GM19467 (cell line): ENCODE measurements around the gene PSMC4.

Source experiments
- ATAC-seq: cut with Tn5 transposase; IDR thresholded peaks from one replicate; pipeline ENCODE4 v1.9.1; 2021; ENCODE audit warnings: mild to moderate bottlenecking, moderate library complexity; ENCODE audit not compliant: unreplicated experiment

PSMC4 gene

DNA sequence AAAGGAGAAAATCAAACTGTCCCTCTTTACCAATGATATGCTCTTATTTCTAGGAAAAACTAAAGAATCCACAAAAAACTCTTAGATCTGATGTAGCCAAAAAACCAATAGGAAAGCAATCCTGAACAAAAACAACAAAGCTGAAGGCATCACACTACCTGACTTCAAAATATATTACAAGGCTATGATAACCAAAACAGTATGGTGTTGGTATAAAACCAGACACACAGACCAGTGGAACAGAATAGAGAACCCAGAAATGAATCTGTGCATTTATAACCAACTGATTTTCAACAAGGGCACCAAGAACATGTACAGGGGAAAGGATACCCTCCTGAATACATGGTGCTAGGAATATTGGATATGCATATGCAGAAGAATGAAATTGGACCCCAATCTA lies 16.2 kb downstream of the PSMC4 start:
- ATAC-seq: no peak

DNA sequence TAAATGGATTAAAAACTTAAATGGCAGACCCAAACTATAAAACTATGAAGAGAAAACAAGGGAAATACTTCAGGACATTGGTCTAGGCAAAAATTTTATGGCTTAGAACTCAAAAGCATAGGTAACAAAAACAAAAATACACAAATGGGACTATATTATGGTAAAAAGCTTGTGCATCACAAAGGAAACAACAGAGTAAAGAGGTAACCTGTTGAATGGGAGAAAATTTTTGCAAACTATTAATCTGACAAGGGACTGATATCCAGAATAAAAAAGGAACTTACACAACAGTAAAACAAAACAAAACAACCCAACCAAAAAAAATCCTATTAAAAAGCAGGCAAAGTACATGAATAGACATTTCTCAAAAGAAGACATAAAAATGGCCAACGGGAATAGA lies 16.6 kb downstream of the PSMC4 start:
- ATAC-seq: no peak

DNA sequence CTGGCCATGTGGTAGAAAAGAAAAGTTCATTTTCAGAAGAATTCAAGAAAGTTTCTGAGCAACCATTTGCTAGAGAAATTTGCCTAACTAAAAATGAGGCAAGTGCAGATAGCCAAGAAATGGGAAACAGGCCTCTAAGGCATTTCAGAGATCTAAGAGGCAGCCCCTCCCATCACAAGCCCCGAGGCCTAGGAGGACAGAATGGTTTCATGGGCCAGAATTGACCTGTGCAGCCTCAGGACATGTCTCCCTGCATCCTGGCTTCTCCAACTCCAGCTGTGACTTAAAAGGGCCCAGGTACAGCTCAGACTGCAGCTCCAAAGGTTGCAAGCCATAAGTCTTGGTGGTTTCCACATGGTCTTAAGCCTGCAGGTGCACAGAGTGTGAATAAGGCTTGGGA lies 22.6 kb downstream of the PSMC4 start:
- no peak for ATAC-seq

DNA sequence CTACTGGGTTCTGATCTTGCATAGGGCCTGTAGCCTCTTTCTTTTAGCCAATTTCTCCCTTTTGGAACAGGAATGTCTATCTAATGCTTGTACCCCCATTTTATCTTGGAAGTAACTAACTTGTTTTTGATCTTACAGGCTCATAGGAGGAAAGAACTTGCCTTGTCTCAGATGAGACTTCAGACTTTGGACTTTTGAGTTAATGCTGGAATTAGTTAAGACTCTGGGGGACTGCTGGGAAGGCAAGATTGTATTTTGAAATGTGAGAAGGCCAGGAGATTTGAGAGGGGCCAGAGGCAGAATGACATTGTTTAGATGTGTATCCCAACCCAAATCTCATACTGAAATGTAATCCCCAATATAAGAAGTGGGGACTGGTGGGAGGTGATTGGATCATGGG lies 23.4 kb downstream of the PSMC4 start:
- ATAC-seq: no peak

DNA sequence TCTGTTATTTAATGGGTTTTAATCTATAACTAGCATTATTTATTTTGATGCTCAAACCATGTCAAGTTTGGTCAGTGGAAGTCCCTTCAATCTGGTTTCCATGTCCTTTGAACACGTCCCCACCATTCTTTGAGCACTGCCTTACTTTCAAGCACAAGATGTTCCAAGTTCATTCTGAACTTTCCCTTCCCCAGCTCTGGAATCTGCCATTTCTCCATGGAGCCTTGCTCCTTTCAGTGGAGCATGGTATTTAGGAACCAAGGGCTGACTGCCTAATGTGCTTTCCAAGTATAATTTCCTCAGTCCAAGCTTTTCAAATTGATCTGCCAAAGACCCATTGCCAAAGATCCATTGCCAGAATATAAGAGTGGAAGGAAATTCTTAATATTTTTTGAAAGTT lies 24.8 kb downstream of the PSMC4 start:
- no peak for ATAC-seq

DNA sequence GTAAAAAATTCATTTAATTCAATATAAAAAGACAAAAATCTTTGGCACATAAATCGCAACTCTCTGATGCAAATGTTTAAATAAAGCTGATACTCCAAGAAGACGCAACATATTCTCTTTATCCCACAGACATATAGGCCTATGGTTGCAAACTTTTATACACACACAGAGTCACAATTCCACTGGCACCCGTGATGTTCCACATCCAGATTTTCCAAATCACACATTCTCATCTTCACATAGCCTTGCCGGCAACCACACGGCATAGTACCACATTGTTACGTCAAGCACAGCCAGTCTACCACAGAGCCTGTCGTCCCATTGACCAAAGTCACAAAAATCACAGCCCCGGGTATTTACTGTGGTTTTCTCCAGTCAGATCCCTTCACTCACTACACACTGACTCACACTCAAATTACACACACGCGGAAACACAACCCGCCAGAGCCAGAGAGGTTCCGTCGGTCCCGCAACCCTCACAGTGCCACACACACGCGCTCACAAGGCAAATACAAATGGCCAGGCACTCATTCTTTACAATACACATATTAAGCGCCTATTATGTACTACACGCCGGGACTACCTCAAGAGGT lies 25.3 kb downstream of the PSMC4 start:
- ATAC-seq: peak; percentile 17

DNA sequence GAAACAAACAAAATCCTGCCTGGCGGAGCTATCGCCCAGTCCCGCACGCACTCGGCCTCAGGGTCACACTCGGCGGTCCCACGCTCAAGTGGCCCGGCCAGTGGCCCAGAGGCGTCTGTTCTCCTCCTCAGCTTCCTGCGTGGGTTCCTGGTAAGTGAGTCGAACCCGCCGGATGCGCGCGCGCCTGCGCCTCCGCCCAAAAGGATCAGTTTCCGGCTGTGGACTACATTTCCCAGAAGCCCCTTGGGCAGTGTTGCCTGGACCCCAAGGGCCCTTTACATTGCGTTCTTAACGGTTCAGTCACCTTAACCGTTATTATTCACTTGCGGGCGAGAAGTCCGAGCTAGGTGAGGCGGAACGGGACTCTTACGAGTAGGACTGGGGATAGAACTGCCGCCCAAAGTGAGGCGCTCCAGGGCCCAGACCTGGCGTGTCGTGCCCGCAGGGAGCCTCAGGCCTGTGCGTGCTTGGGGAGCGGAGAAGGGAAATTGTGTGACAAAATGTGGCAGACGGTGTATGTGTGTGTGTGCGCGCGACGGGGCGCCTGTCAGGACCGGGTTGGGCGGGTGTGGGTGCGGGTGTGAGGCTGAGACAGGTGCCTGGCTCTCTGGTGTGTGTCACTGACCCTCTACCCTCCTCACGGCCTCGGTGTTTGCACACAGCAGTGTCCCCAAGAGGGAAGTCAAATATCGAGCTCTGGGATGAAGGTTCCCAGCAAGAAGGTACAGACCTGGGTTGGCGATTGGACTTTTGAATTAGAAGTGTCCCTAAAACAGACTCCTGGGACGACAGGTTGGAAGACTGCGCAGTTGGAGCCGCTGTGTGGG lies 26.1 kb downstream of the PSMC4 start, which contains the start of gene ZNF546:
ZNF546 (plus strand) TSS at position 250 of the 827 bp plus-strand sequence. CDS start 1,267 bp downstream, outside the sequence.
- peak; percentile 79 for ATAC-seq

DNA sequence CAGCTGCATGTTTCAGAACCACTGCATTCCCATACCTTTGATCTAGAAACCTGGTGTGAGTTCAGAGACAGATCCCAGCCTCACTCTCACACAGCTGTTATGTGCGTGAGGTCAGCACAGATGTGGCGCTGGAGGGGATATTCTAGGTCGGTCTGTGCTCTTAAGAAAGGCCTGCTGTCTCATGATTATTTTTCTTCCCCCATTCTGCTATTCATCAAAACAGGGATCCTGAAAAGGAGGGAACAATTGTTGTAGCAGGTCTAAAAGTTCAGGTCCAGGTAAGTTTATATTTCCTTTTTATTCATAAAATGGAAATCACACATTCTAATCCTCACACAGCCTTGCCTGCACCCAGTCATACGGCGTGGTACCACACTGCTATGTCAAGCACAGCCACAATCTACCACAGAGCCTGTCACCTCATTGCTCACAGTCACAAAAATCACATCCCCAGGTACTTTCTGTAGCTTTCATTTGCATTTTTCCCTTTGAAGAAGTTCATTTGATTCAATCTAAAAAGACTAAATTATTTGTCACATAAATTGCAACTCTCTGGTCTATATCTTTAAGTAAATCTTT lies 26.8 kb downstream of the PSMC4 start:
- ATAC-seq: no peak

DNA sequence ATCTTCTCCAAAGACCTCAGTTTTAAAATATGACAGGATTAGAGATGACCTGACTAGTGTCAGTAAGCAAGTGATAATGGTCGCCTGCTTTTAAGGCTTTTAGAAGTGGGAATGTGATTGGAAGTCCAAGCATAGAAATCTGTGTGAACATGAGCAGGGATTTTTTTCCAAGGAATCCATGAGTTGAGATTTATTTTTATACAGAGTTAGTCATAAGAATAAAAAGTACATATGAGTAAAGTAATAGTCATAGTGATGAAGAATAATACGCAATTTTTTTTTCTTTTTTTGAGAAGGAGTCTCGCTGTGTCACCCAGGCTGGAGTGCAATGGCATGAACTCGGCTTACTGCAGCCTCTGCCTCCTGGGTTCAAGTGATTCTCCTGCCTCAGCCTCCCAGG lies 27.5 kb downstream of the PSMC4 start:
- no peak for ATAC-seq

DNA sequence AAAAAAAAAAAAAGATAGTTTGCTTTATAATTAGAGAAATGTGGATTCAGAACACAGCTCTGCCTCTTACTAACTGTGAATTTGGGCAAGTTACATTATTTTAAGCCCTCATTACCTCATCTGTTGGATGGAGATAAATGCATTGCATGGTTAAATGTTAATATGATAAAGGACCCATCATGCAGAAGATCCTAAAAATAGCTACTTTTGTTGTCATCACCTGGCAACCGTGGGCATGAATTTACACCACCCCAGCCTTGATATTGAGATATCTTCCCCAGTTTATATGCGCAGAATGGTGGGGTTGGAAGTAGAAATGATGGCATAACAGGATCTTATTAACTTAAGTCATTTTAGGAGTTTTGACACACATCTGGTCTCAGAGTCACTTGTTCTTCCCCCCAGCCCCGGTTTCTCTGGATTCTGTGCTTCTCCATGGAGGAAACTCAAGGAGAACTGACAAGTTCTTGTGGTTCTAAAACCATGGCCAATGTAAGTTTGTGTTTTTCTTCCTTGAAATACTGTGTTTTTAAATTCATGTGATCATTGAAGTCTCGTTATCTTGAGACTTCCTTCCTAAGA lies 34.8 kb downstream of the PSMC4 start:
- no peak for ATAC-seq

DNA sequence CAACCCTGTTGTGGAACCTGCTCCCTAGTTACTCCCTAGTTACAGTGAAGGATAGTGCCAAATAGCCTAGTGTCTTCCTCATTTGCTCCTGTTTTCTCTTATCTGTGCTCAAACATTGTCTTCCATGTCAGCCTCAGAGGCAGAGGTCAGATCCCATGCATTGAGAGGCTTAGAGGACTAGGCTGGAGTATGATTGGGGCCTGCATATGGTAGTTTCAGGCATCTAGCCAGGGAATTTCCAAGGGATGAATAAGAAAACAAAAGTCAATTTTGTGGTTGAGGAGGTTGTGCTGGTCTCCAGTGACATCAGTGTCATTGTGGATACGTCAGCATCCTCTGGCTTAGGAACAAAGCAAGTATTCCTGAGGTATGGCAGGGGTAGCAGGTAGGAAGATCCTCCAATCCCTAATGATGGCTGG lies 35.3 kb downstream of the PSMC4 start:
- no peak for ATAC-seq

DNA sequence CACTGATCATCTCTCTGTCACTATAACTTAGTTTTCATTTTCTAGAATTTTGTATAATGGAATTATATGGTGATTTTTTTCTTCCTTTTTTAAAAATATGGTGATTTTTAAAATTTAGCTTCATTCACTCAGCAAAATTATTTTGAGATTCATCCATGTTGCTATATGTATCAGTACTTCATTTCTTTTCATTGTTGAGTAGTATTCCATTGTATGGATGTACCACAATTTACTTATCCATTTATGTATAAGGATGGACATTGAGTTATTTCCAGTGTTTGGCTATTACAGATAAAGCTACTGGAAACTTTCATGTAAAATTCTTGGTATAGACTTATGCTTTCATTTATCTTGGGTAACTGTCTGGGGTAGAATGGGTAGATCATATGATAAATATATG lies 38.7 kb downstream of the PSMC4 start:
- no peak for ATAC-seq

DNA sequence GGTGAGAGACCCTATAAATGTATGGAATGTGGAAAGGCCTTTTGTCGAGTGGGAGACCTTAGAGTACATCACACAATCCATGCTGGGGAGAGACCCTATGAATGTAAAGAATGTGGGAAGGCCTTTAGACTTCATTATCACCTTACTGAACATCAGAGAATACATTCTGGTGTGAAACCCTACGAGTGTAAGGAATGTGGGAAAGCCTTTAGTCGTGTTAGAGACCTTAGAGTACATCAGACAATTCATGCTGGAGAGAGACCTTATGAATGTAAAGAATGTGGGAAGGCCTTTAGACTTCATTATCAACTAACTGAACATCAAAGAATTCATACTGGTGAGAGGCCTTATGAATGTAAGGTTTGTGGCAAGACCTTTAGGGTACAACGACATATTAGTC lies 43.0 kb downstream of the PSMC4 start:
- ATAC-seq: no peak

DNA sequence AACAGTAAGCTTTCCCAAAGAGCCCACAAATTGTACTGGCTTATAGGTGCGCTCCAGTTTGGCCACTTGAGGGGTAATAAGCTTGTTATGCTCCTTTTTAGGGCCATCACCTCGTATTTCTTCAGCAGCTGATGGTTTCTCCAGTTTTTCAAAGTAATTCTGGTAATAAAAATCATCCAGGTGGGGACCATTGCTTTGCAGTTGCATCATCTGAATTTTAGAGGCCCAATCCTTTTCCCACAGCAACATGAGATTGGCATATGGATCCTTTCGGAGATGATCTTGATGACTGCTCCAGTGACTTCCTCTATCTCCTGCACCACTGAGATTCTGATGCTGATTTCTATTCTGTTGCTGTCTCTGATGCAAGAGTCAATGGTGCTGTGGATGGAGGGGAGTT lies 53.0 kb downstream of the PSMC4 start:
- ATAC-seq: no peak

DNA sequence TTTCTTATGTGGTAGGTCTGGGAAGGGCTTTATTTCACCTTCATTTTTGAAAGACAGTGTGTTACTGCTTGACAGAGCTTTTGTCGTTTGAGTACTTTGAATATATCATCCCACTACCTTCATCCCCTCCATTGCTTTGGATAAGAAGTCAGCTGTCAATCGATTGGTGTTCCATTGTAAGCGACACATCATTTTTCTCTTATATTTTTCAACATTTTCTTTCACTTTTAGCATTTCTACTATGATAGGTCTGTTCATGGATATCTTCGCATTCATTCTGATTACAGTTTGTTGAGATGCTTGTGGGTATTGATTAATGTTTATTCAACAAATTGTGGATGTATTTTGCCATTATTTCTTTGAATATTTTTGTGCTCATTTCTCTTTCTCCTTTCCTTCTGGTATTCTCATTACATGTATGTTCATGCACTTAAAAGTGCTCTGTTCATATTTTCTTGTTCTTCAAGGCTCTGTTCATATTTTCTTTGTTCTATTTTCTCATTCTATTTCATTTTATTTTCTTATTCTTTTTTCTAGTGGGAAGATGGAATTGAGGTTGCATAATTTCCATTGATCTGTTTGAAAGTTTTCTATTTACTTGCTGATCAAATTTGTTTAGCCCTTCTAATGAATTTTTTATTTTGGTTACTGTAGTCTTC lies 55.1 kb downstream of the PSMC4 start:
- no peak for ATAC-seq

DNA sequence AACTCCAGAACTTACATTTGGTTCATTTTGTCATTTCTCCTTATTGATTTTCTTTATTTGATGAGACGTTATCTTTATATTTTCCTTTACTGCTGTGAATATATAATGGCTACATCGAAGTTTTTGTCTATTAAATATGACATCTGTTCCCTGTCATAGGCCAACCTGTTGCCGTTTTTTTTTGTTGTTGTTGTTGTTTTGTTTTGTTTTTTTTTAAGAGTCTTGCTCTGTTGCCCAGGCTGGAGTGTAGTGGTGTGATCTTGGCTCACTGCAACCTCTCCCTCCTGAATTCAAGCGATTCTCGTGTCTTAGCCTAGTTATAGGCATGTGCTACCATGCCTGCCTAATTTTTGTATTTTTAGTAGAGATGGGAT lies 55.6 kb downstream of the PSMC4 start:
- ATAC-seq: no peak
